H1 (cell line): ENCODE data around the gene CEBPE. TPM values are rescaled to one million over a fixed set of nuclear protein-coding genes. Genes with fewer than 3 reads are reported as not detected.

Source experiments
- CTCF ChIA-PET: fragments of 300-600 bp; sonication (Branson Sonifier 250); formaldehyde crosslinking; loops from one replicate; lab custom pipeline; 2021; ENCODE audit not compliant: partially characterized antibody; lab: Charles Lee
- POLR2A ChIA-PET: fragments of 300-600 bp; sonication (Branson Sonifier 250); formaldehyde crosslinking; loops from one replicate; lab custom pipeline; 2021; ENCODE audit warnings: inconsistent platforms; ENCODE audit not compliant: partially characterized antibody; lab: Charles Lee
- DNase-seq, 2 experiments: peaks; one replicate each; pipeline versions ENCODE4 v3.0.0 to v3.0.0-alpha.2; 2010 to 2022; ENCODE audit warnings: low spot score in 2 of 2, low read depth in 1 of 2, mixed read lengths in 1 of 2
- FAIRE-seq: peaks from 2 replicates; lab custom pipeline; 2011; peaks lifted over from hg19 to GRCh38; lab: Jason Lieb, UNC
- H2AFZ ChIP-seq: 2 replicates; pipeline ENCODE4 v1.8.1; 2012; ENCODE audit warnings: low read length, inconsistent platforms
- H2AK5ac ChIP-seq: 2 replicates; pipeline ENCODE4 v1.6.1; 2013; ENCODE audit warnings: low read depth, low read length
- H2BK120ac ChIP-seq: replicated peaks from 2 replicates; pipeline ENCODE3; 2013; ENCODE audit warnings: low read depth, low read length, inconsistent platforms
- H2BK12ac ChIP-seq: 2 replicates; pipeline ENCODE4 v1.6.1; 2013; ENCODE audit warnings: low read depth, low read length
- H2BK15ac ChIP-seq: 2 replicates; pipeline ENCODE4 v1.6.1; 2013; ENCODE audit warnings: low read length
- H2BK20ac ChIP-seq: 2 replicates; pipeline ENCODE4 v1.6.1; 2013; ENCODE audit warnings: low read length
- H2BK5ac ChIP-seq: 2 replicates; pipeline ENCODE4 v1.6.1; 2013; ENCODE audit warnings: low read depth, low read length
- H3K14ac ChIP-seq: 2 replicates; pipeline ENCODE4 v1.6.1; 2013; ENCODE audit warnings: inconsistent platforms; ENCODE audit not compliant: insufficient read length
- H3K18ac ChIP-seq: 2 replicates; pipeline ENCODE4 v1.6.1; 2013; ENCODE audit warnings: low read length; ENCODE audit errors: extremely low read depth
- H3K23ac ChIP-seq: 2 replicates; pipeline ENCODE4 v1.6.1; 2013; ENCODE audit warnings: inconsistent platforms; ENCODE audit not compliant: insufficient read length
- H3K23me2 ChIP-seq: 2 replicates; pipeline ENCODE4 v1.6.1; 2013; ENCODE audit warnings: low read depth, low read length
- H3K27ac ChIP-seq: 2 replicates; pipeline ENCODE4 v1.6.1; 2011; ENCODE audit warnings: low read depth, low read length, inconsistent platforms
- H3K27me3 ChIP-seq, 4 experiments: replicated peaks in 1 of 4; 1 replicate in 1 of 4; 2 replicates in 3 of 4; pipeline versions ENCODE4 v1.6.1 to v1.8.1; 2011 to 2013; ENCODE audit warnings: low read length in 3 of 4, mild to moderate bottlenecking in 3 of 4, inconsistent platforms in 2 of 4, mixed read lengths in 2 of 4, moderate library complexity in 1 of 4; ENCODE audit not compliant: control insufficient read depth in 3 of 4, insufficient read depth in 3 of 4; ENCODE audit errors: extremely low read depth in 1 of 4
- H3K36me3 ChIP-seq, 4 experiments: 2 replicates each; pipeline versions ENCODE4 v1.6.1 to v1.8.1; 2011 to 2013; ENCODE audit warnings: mild to moderate bottlenecking in 4 of 4, low read length in 3 of 4, moderate library complexity in 2 of 4, control low read depth in 1 of 4, inconsistent platforms in 1 of 4; ENCODE audit not compliant: insufficient read depth in 4 of 4, control insufficient read depth in 2 of 4
- H3K4ac ChIP-seq: replicated peaks from 2 replicates; pipeline ENCODE3; 2013; ENCODE audit warnings: low read length, low read depth, mixed read lengths, inconsistent platforms; ENCODE audit not compliant: insufficient read length
- H3K4me1 ChIP-seq, 4 experiments: replicated peaks in 1 of 4; 1 replicate in 1 of 4; 2 replicates in 3 of 4; pipeline versions ENCODE4 v1.6.1 to v1.8.1; 2011 to 2013; ENCODE audit warnings: low read length in 3 of 4, inconsistent platforms in 2 of 4, mixed read lengths in 1 of 4; ENCODE audit not compliant: insufficient read depth in 4 of 4, control insufficient read depth in 3 of 4
- H3K4me2 ChIP-seq, 2 experiments: 2 replicates each; pipeline versions ENCODE4 v1.6.1 to v1.8.1; 2011 to 2013; ENCODE audit warnings: low read depth in 2 of 2, low read length in 2 of 2, control low read depth in 1 of 2, inconsistent platforms in 1 of 2, mild to moderate bottlenecking in 1 of 2; ENCODE audit not compliant: insufficient read depth in 1 of 2
- H3K4me3 ChIP-seq, 4 experiments: fragments of 200-600, 300-600 bp in 1 of 4; sonication (generic), shearing (Covaris generic), sonication (Bioruptor Twin) in 1 of 4; 2 replicates each; pipeline versions ENCODE4 v1.5.1 to v1.8.1; 2011 to 2016; ENCODE audit warnings: low read length in 4 of 4, low read depth in 3 of 4, control low read depth in 2 of 4, inconsistent platforms in 2 of 4, mild to moderate bottlenecking in 2 of 4, mixed read lengths in 1 of 4, moderate library complexity in 1 of 4; ENCODE audit not compliant: insufficient read depth in 2 of 4; ENCODE audit errors: extremely low read depth in 1 of 4
- H3K56ac ChIP-seq: replicated peaks from 2 replicates; pipeline ENCODE3; 2013; ENCODE audit warnings: low read depth, mild to moderate bottlenecking, mixed read lengths, low read length, inconsistent platforms; ENCODE audit not compliant: insufficient read length
- H3K79me1 ChIP-seq: 2 replicates; pipeline ENCODE4 v1.6.1; 2013; ENCODE audit warnings: low read depth, low read length, control low read depth
- H3K79me2 ChIP-seq, 2 experiments: 2 replicates each; pipeline versions ENCODE4 v1.6.1 to v1.8.1; 2012 to 2013; ENCODE audit warnings: low read length in 2 of 2, mild to moderate bottlenecking in 2 of 2, inconsistent platforms in 1 of 2; ENCODE audit not compliant: insufficient read depth in 2 of 2, control insufficient read depth in 1 of 2
- H3K9ac ChIP-seq, 4 experiments: replicated peaks in 1 of 4; 1 replicate in 1 of 4; 2 replicates in 3 of 4; pipeline versions ENCODE4 v1.6.1 to v1.8.1; 2011 to 2013; ENCODE audit warnings: low read depth in 3 of 4, low read length in 3 of 4, control low read depth in 2 of 4, mild to moderate bottlenecking in 2 of 4, moderate library complexity in 2 of 4, inconsistent platforms in 1 of 4; ENCODE audit errors: extremely low read depth in 1 of 4
- H3K9me3 ChIP-seq, 2 experiments: 2 replicates each; pipeline versions ENCODE4 v1.6.1 to v1.8.1; 2012 to 2013; ENCODE audit warnings: mild to moderate bottlenecking in 2 of 2, moderate library complexity in 2 of 2, control low read depth in 1 of 2, inconsistent platforms in 1 of 2, low read depth in 1 of 2, low read length in 1 of 2, mixed read lengths in 1 of 2; ENCODE audit not compliant: insufficient read depth in 2 of 2
- H4K20me1 ChIP-seq, 2 experiments: replicated peaks in 1 of 2; 2 replicates each; pipeline versions ENCODE3 to v1.8.1; 2011 to 2013; ENCODE audit warnings: inconsistent platforms in 2 of 2, low read length in 2 of 2, mild to moderate bottlenecking in 1 of 2; ENCODE audit not compliant: insufficient read depth in 2 of 2, control insufficient read depth in 1 of 2
- H4K5ac ChIP-seq: 2 replicates; pipeline ENCODE4 v1.6.1; 2013; ENCODE audit warnings: low read length, low read depth, mixed read lengths, inconsistent platforms; ENCODE audit not compliant: insufficient read length
- H4K8ac ChIP-seq: 2 replicates; pipeline ENCODE4 v1.8.0; 2013; ENCODE audit warnings: mild to moderate bottlenecking, moderate library complexity, low read length, inconsistent platforms; ENCODE audit not compliant: insufficient read depth; ENCODE audit errors: extremely low read depth
- H4K91ac ChIP-seq: replicated peaks from 2 replicates; pipeline ENCODE3; 2013; ENCODE audit warnings: low read length, mixed read lengths, inconsistent platforms; ENCODE audit not compliant: insufficient read length
- BACH1 ChIP-seq: IDR thresholded peaks from 2 replicates; pipeline ENCODE4 v1.6.1; 2012; ENCODE audit warnings: low read length, improper control_type of control experiment
- JUN ChIP-seq: IDR thresholded peaks from 2 replicates; pipeline ENCODE4 v1.6.1; 2011; ENCODE audit warnings: low read depth, mild to moderate bottlenecking, improper control_type of control experiment, low read length
- JUND ChIP-seq: IDR thresholded peaks from 2 replicates; pipeline ENCODE4 v1.6.1; 2011; ENCODE audit warnings: mild to moderate bottlenecking, improper control_type of control experiment, low read length
- PHF8 ChIP-seq: fragments of 200-600 bp; sonication (generic); conservative IDR thresholded peaks from 2 replicates; pipeline ENCODE4 v1.7.1; 2012; ENCODE audit warnings: low read depth, mild to moderate bottlenecking, inconsistent platforms, low read length, moderate library complexity
- POLR2A ChIP-seq, 2 experiments: IDR thresholded peaks; 1 replicate in 1 of 2; 2 replicates in 1 of 2; pipeline ENCODE4 v1.6.1; 2011; ENCODE audit warnings: low read depth in 2 of 2, low read length in 2 of 2, mild to moderate bottlenecking in 2 of 2; ENCODE audit errors: control extremely low read depth in 1 of 2
- RFX5 ChIP-seq: IDR thresholded peaks from 2 replicates; pipeline ENCODE4 v1.6.1; 2011; ENCODE audit warnings: low read depth, low read length, improper control_type of control experiment, borderline replicate concordance
- SIX5 ChIP-seq: IDR thresholded peaks from 2 replicates; pipeline ENCODE4 v1.6.1; 2011; ENCODE audit warnings: mild to moderate bottlenecking, low read depth, low read length
- SP4 ChIP-seq: IDR thresholded peaks from 2 replicates; pipeline ENCODE4 v1.6.1; 2012; ENCODE audit warnings: low read length, inconsistent platforms
- YY1 ChIP-seq: IDR thresholded peaks from 2 replicates; pipeline ENCODE4 v1.6.1; 2011; ENCODE audit warnings: low read depth, mild to moderate bottlenecking, low read length
- WGBS, 2 experiments: shearing (Covaris generic) in 1 of 2; methylation state at CpG; one replicate each; pipeline versions ENCODE4 v1.1.6 to v1.1.7; 2013 to 2015; ENCODE audit warnings: low lambda C conversion rate in 2 of 2, mixed read lengths in 2 of 2, inconsistent platforms in 1 of 2, low coverage in 1 of 2, missing lambda C conversion rate in 1 of 2; ENCODE audit not compliant: insufficient replicate concordance in 2 of 2, insufficient coverage in 1 of 2, insufficient read length in 1 of 2; ENCODE audit errors: extremely low coverage in 1 of 2, missing lambda C conversion rate in 1 of 2; 5-methylcytosine and 5-hydroxymethylcytosine counted together
- polyA plus RNA-seq, 7 experiments: library from polyadenylated mRNA; depleted of rRNA in 3 of 7; stranded (reverse) in 5 of 7; unstranded in 2 of 7; fragments of >200 nt in 5 of 7; fragments of 200-250 nt in 2 of 7; gene quantifications; 1 replicate in 5 of 7; 2 replicates in 1 of 7; 4 replicates in 1 of 7; pipeline versions ENCODE4 v1.2.1 to v1.2.3, GENCODE V29; 2011 to 2013; ENCODE audit warnings: missing spikeins in 2 of 7, mixed read lengths in 2 of 7
- total RNA-seq: library from RNA; stranded (reverse); fragmentation: NEBNext Ultra II Directional; extraction: Animal tissue kit (Norgen Biotek cat#: 25700); gene quantifications from 2 replicates; pipeline ENCODE4 v1.2.1, GENCODE V29; 2021
- TF ChIP-seq, protein P1 (sequence below): IDR thresholded peaks from 2 replicates; pipeline ENCODE4 v1.6.1; 2011; ENCODE audit warnings: low read length, improper control_type of control experiment
- TF ChIP-seq, protein P2 (sequence below), 3 experiments: IDR thresholded peaks; 1 replicate in 2 of 3; 2 replicates in 1 of 3; pipeline versions ENCODE4 v1.5.1 to v1.6.1; 2011; ENCODE audit warnings: low read length in 3 of 3, mild to moderate bottlenecking in 3 of 3, inconsistent platforms in 2 of 3, low read depth in 1 of 3, moderate library complexity in 1 of 3; ENCODE audit not compliant: insufficient read depth in 1 of 3; ENCODE audit errors: control extremely low read depth in 1 of 3

The CEBPE gene
- total and polyA plus RNA-seq, 2 of the 8 experiments (the other 6 are each of a cell fraction or from before 2014, with no cell fraction given), result 0.05 TPM; not detected in 1

DNA sequence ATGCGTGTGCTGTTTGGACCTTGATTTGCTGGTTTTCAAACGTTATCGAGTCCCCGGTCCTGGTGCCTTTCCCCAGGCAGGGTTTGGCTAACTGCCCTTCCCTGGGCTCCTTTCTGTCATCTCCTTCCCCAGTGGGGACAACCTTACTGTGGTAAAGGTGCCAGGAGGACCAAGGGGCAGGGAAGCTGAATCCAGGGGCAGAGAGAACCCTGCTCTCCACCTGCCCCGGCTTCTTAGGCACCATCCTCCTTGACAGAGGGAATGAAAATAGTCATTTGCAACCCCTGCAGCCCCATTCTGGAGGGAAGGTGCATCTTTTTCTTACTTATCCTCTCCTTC lies 5.0 kb downstream of the CEBPE start:
- FAIRE-seq (no peak), DNase-seq (no peak)
- no peaks in the 10 kb centered on the region for H4K20me1 ChIP-seq
- no peak overlapping the region for H4K91ac ChIP-seq
- no peak overlapping the region for H3K18ac ChIP-seq
- H3K4me1 ChIP-seq, result peaks cover 0 to 14% (median 4%) of the 10 kb centered on the region in 4 experiments; a peak in 6 of 7 replicates
- H3K14ac ChIP-seq, result no peak overlapping the region
- H3K4me2 ChIP-seq, result no peak overlapping the region; a peak in 1 of 4 replicates
- H4K8ac ChIP-seq, result no peak overlapping the region
- H4K5ac ChIP-seq, result no peak overlapping the region
- no peak overlapping the region for H2BK5ac ChIP-seq
- no peaks in the 10 kb centered on the region for H3K79me1 ChIP-seq
- no peak overlapping the region for H3K56ac ChIP-seq
- 0 out of 7 replicates have a peak overlapping the region, but pooled peaks of 1 of the 4 experiments have one; percentile 30 for H3K9ac ChIP-seq
- H3K4me3 ChIP-seq, result no peak overlapping the region
- ChIA-PET CTCF (interaction anchor here (1.1 to 3.7 kb wide), 9 partner anchors 10 to 208 kb away, joined by 3 to 22 read pairs (median 7); partner anchors contain the start of genes CDH24, CIROP and PABPN1), POLR2A (interaction anchor here (1.0 to 1.5 kb wide), 2 partner anchors 22 to 56 kb away, joined by 3 to 4 read pairs; no protein-coding TSS in a partner anchor)
- H2BK15ac ChIP-seq, result peak overlapping the region; percentile 23; the same call in 1 of the 2 replicates
- H3K79me2 ChIP-seq, result no peaks in the 10 kb centered on the region
- no peak overlapping the region for H3K27ac ChIP-seq
- no peaks in the 10 kb centered on the region; a peak in 1 of 4 replicates for H3K9me3 ChIP-seq
- no peak overlapping the region for H2AK5ac ChIP-seq
- no peak overlapping the region for H2BK20ac ChIP-seq
- 0 out of 2 replicates have a peak overlapping the region, but pooled peaks have one; percentile 58 for H2AFZ ChIP-seq
- no peak overlapping the region for H3K4ac ChIP-seq
- no peaks in the 10 kb centered on the region for H3K36me3 ChIP-seq
- H2BK12ac ChIP-seq, result 0 out of 2 replicates have a peak overlapping the region, but pooled peaks have one; percentile 20
- WGBS, 2 experiments, result 75% methylated on average over 5 of the region's 5 CpGs; no CpG with 5 or more reads in 1 of the 2 experiments
- no peak overlapping the region for H3K23ac ChIP-seq
- no peak overlapping the region for H2BK120ac ChIP-seq
- peaks cover 0 to 3% (median 0%) of the 10 kb centered on the region in 4 experiments; a peak in 2 of 7 replicates for H3K27me3 ChIP-seq
- H3K23me2 ChIP-seq, result no peaks in the 10 kb centered on the region; the same call in 1 of the 2 replicates
- TF ChIP-seq PHF8 (no peak), YY1 (no peak), SP4 (no peak), JUN (no peak), JUND (no peak), POLR2A (IDR thresholded peaks at IDR 0.05; ENCODE audit: control extremely low read depth in 1 of 2, low read depth in 2 of 2, low read length in 2 of 2) (no peak), BACH1 (no peak), RFX5 (no peak), SIX5 (no peak)
- TF ChIP-seq, protein P1, sequence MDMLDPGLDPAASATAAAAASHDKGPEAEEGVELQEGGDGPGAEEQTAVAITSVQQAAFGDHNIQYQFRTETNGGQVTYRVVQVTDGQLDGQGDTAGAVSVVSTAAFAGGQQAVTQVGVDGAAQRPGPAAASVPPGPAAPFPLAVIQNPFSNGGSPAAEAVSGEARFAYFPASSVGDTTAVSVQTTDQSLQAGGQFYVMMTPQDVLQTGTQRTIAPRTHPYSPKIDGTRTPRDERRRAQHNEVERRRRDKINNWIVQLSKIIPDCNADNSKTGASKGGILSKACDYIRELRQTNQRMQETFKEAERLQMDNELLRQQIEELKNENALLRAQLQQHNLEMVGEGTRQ, result no peak
- TF ChIP-seq, protein P2, sequence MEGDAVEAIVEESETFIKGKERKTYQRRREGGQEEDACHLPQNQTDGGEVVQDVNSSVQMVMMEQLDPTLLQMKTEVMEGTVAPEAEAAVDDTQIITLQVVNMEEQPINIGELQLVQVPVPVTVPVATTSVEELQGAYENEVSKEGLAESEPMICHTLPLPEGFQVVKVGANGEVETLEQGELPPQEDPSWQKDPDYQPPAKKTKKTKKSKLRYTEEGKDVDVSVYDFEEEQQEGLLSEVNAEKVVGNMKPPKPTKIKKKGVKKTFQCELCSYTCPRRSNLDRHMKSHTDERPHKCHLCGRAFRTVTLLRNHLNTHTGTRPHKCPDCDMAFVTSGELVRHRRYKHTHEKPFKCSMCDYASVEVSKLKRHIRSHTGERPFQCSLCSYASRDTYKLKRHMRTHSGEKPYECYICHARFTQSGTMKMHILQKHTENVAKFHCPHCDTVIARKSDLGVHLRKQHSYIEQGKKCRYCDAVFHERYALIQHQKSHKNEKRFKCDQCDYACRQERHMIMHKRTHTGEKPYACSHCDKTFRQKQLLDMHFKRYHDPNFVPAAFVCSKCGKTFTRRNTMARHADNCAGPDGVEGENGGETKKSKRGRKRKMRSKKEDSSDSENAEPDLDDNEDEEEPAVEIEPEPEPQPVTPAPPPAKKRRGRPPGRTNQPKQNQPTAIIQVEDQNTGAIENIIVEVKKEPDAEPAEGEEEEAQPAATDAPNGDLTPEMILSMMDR (IDR thresholded peaks at IDR 0.05; ENCODE audit: control extremely low read depth in 1 of 3, insufficient read depth in 1 of 3, low read depth in 1 of 3, low read length in 3 of 3), result no peak
